GM21381 (cell line): Measurements from ENCODE around the gene SUMO3.

Experiments used
- ATAC-seq: cut with Tn5 transposase; IDR thresholded peaks from one replicate; pipeline ENCODE4 v1.9.1; 2021; ENCODE audit warnings: mild to moderate bottlenecking, moderate library complexity; ENCODE audit not compliant: unreplicated experiment

The SUMO3 gene

GRCh38 chr21:44762221-44763049 lies 55.4 kb downstream of the SUMO3 start:
- ATAC-seq = no peak

DNA sequence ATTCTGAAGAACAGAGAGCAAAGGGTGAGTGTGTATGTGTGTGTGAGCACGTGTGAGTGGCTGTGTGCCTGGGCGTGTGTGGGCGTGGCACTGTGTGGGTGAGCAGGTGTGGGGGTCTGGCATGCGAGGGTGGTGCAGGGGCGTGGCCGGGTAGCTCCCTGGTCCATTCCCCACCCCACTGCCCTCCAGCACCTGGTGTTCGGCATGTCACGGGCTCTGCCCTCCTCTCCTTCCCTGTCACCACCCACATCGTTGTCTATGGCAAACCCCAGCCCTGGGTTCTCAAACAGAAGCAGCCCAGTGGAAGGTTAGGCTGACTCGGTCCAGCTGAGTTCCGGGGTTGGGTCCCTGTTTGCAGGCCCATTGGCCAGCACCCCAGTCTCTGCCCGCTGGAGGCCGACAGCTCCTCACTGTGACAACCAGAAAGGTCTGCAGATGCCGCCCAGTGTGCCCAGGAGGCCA lies 56.1 kb downstream of the SUMO3 start:
- no peak for ATAC-seq

GRCh38 chr21:44761011-44761729 lies 56.7 kb downstream of the SUMO3 start:
- no peak for ATAC-seq

DNA sequence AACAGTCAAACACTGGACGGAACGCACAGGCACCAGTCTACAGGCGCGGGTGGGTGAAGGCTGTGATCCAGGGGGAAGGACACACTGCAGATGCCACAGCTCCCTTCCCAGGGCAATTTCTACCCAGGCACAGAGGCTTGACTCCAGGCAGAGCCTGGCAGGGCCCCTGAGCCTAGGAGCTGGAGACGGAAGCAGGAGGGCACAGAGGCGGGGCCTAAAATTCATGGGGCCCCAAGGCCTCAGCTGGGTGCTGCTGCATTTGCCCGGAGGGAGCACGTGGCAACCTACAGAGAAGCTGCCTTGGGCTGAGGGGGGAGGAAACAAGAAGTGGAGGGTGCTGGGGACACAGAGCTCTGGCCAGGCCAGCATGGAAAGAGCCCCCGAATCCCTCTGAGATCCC lies 57.5 kb downstream of the SUMO3 start:
- ATAC-seq = no peak

- ATAC-seq = no peak
Observed at GRCh38 chr21:44759628-44760285, 58.1 kb downstream of the SUMO3 start.

DNA sequence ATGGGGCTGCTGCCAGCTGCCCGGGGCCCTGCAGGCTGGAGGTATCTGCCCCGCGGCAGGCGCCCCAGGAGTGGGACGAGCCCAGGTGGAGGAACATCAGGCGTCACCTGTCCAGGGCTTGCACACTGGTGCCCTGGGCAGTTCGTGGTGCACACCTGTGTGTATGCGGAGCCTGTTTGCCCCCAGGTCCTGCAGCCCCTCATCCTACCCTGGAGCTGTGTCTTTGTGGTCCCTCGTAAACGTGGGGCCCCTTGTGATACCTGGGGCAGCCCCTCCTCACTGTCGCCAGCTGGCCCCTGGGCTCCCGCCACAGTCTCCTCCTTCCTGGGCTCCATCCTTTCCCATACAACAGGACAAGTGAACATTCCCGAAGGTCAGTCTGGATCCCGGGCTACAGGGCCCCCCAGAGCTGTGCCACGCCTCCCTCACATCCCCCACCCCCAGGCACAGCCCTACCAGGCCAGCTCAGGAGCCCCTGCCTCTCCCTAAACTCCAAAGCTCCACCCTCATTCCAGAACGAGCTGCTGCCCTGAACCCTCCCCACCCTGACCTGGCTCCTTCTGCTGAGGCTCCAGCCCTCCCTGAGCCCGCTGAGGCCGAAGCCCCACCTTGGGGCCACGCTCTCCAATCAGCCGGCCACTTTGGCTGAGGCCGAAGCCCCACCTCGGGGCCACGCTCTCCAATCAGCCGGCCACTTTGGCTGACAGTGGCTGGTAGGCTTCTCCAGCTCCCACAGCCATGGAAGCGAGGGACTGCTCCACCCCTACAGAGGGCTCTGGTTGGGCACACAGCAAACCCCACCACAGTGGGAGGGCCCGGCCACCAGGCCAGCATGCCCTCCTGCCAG lies 58.9 kb downstream of the SUMO3 start:
- ATAC-seq = no peak

- ATAC-seq = no peak
Observed at GRCh38 chr21:44758141-44758561, 59.7 kb downstream of the SUMO3 start.

DNA sequence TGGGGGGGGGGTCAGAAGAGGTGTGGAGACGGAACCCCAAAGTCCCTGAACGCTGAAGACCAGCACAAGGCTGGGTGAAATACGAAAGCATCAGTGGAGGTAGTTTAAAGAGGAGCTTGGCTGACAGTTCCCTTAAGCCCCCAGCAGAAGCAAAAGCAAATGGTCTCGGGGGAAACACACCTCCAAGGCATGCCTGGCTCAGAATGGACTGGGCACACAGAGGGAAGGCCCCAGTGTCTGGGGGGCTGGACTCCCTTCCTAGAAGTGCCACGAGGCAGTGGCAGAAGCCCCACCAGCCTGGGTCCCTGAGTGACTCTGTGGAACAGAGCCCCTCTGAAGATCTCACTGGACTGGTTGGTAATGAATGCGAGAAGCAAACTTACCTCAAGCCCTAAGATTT lies 60.1 kb downstream of the SUMO3 start:
- no peak for ATAC-seq

DNA sequence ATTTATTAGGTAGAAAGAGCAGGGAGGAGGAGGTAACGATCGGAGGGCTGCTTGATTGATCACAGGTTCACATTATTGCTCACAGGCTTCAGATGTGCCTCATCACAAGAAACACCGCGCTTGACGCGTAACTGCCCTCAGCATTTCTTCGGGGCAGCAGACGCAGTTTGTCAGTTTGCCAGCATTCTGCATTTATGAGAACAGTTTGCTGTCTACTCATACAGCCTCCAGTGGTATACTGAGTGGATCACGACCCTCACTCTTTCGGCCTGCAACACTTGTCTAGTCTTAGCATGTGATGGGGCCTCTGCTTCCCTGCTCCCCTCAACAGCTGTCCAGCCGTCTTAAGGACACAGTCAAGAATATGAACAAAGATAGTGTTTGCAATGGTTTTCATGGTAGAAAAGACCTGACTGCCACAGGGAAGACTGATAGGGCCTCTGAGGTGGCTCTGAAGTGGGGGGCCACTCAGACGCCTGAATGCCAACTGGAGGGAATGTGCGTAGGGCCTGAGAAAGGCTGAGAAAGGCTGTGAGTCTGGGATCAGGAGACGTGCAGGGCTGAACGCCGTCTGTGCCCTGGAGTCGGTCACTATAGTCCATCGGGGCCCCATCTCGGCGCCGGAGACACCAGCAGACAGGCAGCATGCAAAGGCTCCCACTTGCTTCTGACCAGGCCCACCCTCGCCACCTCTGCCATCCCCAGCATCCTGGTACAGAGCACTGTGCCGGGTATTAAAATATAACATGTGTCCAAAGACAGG lies 61.3 kb downstream of the SUMO3 start:
- no peak for ATAC-seq
